Activated CD4-positive, alpha-beta T cell treated with anti-CD3 and anti-CD28 coated beads for 4 hours (primary cell): ENCODE results near the gene TXNDC11.
"Not testable (repeated sequence)": the region's sequence is repeated elsewhere in the genome, so short reads cannot be mapped to it uniquely, and the experiment has no call there.

Experiments
- DNase-seq, 2 donors: peaks; one replicate each; pipeline ENCODE4 v3.0.0-alpha.2; 2020

Gene TXNDC11, protein sequence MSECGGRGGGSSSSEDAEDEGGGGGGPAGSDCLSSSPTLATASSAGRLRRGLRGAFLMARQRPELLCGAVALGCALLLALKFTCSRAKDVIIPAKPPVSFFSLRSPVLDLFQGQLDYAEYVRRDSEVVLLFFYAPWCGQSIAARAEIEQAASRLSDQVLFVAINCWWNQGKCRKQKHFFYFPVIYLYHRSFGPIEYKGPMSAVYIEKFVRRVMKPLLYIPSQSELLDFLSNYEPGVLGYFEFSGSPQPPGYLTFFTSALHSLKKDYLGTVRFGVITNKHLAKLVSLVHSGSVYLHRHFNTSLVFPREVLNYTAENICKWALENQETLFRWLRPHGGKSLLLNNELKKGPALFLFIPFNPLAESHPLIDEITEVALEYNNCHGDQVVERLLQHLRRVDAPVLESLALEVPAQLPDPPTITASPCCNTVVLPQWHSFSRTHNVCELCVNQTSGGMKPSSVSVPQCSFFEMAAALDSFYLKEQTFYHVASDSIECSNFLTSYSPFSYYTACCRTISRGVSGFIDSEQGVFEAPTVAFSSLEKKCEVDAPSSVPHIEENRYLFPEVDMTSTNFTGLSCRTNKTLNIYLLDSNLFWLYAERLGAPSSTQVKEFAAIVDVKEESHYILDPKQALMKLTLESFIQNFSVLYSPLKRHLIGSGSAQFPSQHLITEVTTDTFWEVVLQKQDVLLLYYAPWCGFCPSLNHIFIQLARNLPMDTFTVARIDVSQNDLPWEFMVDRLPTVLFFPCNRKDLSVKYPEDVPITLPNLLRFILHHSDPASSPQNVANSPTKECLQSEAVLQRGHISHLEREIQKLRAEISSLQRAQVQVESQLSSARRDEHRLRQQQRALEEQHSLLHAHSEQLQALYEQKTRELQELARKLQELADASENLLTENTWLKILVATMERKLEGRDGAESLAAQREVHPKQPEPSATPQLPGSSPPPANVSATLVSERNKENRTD

DNA sequence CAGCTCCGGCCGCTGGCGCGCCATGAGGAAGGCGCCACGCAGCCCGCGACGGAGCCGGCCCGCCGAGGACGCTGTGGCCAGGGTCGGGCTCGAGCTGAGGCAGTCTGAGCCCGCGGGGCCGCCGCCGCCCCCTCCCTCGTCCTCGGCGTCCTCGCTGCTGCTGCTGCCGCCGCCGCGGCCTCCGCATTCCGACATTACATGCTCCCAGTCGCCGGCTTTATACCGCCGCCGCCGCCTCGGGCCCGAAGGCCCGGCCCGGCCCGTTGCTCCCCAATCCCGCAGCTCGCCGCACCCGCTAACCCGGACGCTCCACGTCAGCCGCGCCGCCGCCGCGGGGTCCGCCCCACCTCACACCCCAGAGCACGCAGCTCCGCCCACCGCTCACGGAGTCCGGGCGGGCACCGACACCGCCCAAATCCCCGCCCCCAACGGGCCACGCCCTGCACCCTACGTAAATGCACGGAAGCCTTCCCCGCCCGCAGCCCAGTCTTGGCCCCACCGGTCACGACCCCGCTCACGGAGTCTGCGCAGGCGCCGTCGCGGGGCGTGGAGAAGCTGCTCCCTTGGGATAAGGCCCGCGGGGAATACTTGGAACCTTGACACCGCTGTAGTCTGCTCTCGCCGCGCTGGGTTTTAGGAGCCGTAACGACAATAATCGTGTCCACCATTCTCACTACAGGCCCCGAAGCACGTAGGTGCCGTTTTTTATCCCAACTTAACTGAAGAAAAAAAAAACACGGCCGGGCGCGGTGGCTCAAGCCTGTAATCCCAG lies at the start of gene TXNDC11:
TSS of gene TXNDC11 (minus strand) at position 322 of the 772 bp plus-strand sequence. CDS start at position 195, 127 bp downstream.
- DNase-seq, result peak; percentile 98 to 99

DNA sequence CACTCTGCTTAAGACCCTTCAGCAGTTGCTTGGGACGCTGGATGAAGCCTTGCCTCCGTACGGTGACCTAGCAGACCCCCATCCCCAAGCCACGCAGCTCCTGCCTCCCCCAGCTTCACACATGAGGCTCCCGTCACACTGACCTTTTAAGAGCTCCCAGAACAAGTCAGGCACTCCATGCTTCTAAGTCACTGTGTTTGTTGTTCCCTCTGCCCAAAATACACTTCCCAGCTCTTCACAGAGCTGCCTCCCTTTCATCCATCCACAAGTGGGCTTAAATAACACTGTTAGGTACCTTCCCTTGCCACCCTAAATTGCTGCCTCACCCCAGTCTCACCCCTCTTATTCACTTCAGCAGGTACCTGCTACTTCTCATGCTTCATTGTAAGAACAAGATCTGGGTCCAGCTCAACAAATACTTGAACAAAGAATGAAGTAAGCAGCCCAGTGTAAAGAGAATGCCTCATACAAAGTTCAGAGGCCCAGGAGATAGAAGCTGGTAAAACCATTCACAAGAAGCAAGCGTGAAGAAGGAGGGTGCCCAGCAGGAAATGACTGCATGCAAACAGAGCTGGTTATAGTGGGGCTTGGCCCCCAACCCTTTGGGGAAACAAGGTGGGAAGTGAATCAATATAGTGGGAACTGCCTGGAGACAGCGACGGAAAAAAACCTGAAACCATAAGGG lies 48.6 kb upstream of the TXNDC11 start:
- no peak for DNase-seq

DNA sequence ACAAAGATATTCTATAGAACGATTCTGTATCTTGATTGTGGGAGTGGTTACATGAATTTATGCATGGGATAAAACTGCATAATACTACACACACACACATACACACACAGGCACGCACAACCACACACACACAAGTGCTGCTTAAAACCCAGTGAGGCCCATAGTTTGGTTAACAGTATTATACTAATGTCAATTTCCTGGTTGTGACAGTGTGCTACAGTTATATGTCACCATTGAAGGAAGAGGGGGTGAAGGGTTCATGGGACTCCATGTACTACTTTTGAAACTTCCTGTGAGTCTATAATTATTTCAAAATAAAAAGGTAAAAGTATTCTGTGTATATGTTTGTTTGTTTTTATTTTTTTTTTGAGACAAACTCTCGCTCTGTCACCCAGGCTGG lies 46.3 kb upstream of the TXNDC11 start:
- no peak for DNase-seq

DNA sequence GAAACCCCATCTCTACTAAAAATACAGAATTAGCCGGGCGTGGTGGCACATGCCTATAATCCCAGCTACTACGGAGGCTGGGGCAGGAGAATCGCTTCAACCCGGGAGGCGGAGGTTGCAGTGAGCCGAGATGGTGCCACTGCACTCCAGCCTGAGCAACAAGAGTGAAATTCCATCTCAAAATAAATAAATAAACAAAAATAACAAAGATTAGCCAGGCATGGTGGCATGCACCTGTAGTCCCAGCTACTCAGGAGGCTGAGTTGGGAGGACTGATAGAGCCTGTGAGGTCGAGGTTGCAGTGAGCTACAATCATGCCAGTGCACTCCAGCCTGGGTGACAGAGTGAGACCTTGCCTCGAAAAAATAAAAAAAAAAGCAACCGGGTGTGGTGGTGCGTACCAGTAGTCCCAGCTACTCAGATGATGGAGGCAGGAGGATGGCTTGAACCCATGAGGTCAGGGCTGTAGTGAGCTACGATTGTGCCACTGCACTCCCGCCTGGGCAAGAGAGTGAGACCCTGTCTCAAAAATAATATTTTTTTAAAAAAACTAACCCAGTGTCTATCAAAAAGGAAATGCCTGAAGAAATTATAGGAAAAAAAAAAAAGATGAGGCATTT lies 42.4 kb upstream of the TXNDC11 start:
- DNase-seq, result not testable (repeated sequence)

DNA sequence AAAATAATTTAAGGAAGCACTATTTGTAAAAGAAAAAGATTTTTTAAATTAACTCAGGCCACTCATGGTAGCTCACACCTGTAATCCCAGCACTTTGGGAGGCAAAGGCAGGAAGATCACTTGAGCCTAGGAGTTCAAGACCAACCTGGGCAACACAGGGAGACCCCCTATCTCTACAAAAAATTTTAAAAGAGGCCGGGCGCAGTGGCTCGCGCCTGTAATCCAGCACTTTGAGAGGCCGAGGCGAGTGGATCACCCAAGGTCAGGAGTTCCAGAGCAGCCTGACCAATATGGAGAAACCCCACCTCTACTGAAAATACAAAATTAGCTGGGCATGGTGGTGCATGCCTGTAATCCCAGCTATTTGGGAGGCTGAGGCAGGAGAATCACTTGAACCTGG lies 41.7 kb upstream of the TXNDC11 start:
- not testable (repeated sequence) for DNase-seq

DNA sequence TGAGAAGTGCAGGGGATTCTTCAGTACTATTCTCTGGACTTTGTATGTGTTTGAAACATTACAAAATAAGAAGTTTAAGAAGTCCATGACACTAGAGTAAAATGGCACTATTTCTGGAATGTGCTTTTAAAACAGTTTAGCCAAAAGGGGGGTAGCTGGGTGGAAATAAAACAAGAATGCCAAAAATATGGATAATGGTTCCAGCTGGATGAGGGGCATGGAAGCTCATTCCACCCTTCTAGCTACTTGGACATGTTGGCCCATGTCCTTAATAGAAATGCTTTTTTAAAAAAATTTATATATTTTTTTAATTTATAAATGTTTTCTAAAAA lies 41.3 kb upstream of the TXNDC11 start:
- DNase-seq, result no peak

DNA sequence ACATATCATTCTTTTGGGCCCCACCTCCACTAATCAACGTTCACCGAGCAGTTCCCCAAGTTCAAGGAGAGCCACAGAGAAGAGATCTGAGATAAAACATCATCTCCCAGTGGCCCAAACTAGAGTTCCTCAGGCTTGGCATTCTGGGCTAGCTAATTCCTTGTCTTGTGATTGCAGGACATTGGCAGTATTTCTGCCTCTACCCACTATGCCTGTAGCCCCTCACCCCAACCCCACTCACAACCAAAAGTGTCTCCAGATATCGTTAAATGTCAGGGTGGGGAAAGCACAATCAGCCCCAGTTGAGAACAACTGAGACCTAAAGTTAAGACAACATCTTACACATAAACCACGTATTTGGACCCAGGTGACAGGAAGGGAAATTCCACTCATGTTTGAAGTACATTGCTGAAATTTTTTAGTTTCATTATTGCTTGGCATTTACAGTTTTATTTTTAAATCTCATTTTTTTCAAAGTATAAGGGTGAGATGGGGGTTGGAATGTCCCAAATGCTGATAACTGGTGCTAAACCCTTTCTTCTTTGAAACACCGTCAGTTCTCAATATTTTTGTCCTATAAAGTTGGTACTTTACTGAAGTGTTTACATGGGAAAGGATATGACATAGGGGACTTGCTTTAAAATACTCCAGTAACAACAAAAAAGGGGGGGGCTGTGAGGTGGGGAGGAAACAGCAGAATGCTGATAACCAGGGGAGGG lies 40.8 kb upstream of the TXNDC11 start:
- peak; percentile 45 to 51 for DNase-seq

DNA sequence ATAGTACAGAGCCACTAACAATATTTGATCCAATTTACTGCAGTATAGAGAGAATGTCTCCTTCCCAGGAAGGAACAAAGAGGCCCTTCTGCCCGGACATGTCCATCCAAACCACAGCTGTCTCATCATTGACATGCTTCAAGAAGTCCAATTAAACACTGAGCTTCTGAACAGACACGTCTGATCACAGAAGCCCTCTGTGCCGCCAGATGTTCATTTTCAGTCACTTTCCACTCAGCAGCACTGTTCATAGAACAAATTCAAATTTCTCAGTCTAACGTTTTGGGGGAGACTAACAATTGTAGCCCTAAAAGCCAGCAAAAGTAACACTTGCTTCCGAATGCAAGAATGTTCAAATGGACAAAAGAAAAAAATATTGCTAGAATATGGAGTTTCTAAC lies 39.1 kb upstream of the TXNDC11 start:
- no peak for DNase-seq

DNA sequence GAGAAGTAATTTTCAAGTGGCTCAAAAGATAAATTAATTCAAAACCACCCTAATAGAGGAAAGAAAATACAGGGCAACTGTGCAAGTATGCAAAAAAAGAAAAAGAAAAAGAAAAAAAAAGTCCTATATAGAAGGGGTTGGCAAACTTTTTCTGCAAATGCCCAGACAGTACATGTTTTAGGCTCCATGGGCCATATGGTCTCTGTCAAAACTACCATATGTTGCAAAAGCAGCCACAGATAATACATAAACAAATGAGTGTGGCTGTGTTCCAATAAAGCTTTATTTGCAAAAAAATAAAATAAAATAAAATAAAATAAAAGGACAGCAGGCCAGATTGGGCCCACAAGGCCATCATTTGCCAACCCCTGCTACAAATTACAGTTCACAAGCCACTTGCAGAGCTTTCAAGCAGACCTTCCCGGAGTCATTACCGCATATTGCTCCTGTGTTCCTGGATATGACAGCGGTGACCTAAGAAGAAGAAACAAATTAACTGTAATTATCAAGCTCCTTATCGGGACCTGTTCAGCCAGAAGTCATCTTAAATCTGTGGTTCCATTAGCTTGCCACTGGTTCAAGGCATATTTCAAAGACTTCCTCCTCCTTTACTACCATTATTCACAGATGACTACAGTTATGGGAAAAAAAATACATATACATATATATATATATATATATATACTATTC lies 38.5 kb upstream of the TXNDC11 start:
- DNase-seq, result no peak

DNA sequence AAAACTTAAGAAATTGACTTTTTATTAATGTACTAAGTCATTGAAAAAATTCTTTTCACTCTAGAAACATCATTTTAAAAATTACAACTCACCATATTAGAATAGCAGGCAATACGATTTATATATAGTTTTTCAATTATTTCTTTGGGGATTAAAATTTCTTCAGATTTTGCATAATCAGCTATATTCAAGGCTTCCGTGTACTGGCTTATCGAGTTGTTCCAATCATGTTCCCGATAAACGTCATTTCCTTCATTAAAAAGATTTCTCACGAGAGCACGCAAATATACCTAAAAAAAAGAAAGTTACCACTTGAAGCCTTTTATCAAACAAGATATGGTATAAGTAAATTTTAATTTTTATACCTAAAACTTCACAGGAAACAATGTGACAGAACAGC lies 36.4 kb upstream of the TXNDC11 start:
- DNase-seq, result no peak

DNA sequence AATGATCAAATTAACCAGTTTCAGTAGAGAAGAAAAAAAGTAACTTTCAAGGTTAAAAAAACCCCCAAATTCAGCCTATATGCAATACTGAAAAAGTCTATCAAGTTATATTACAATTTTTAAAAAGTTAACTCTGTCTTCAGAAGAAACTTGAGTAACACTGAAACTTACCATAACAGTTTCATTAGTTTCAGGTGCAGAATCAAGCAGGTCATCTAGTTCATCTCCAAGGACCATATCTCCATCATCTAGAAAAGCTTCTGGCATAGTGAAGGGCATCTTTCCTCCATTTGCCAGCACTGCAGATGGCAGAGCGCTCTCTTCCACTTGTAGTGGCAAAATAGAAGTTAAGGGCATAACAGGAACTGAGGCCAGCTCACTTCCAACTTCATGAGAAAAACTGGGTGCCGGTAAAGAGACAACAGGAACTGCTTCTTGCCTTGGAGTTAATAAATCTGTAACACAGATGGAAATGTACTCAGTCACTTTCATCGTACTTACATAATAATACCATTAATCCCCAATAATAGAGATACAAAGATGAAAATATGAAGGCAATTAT lies 31.5 kb upstream of the TXNDC11 start:
- no peak for DNase-seq

DNA sequence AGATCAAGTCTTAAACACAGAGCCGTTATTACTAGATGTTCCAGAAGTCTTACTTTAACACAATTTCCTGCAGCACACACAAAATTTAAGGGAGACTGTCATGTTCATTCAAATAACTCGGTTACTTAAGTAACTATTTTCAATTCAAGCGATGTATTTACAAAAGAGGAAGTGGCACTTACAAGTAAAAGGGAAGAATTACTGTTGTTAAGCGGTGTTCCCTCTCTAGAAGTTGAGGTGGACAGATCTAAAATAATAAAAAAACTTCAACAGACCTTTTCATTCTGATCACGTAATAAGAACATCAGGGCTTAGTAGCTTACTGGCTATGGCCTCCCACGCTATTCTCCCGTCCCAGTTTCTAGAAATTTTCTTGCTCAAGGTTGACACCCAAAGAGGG lies 26.2 kb upstream of the TXNDC11 start:
- no peak for DNase-seq

DNA sequence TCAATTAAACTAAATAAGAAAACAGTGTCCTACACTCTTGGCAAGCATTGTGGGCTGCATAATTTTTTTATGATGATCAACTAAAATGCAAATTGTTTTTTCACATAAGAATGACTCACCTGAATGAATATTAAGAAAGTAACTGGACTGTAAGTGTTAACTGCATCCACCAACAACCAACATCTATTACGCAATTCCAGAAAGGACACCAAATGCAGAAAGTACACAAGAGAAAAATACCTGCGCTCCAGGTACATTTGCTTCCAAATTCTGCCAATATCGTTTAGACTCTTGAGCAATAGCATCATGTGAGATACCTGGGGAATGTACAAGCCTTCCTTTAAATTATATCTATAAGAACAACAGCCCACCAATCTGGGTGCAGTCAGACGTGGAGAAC lies 19.8 kb upstream of the TXNDC11 start:
- no peak for DNase-seq

DNA sequence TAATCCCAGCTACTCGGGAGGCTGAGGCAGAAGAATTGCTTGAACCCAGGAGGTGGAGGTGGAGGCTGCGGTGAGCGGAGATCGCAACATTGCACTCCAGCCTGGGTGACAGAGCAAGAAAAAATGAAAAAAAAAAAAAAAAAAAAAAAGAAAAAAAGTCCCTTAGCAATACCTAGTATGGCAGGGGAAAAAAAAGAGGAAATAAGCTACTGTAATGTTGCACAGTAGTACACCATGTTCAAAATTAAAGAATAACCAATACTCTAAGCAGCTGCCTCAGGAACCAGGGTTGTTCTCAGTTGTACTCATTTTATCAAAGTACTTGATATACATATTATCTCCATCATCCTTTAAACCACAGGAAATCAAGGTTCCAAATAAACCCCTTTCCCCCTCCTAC lies 17.3 kb upstream of the TXNDC11 start:
- no peak for DNase-seq

DNA sequence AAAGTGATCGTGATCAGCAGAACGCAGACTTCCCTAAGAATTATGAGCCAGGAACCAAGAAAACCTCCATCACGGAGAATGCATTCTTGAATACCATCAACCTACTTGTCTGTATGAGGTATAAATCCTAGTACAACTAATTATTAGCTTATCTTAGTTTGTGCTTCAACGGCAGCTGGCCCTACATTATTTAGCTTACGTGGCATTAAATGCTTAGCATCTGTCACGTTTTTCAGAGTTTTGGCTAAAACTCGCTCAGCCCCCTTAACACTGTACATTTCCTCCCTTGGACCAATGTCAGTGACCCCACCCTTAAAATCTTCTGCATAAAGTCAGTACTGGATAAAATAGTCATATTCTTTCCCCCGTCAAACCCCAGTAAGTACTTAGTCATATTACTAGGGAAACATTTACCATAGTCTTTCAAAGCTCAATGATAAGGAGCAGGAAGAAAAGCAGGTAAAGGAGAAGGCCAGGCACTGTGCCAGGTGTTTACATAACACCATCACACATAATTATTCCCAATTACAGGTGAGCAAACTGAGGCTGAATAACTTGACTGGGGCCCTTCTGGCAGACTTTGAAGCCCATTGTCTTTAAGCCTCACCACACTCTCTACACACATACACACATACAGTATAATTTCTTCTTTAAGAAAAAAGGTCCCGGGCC lies 16.6 kb upstream of the TXNDC11 start:
- DNase-seq, result no peak

DNA sequence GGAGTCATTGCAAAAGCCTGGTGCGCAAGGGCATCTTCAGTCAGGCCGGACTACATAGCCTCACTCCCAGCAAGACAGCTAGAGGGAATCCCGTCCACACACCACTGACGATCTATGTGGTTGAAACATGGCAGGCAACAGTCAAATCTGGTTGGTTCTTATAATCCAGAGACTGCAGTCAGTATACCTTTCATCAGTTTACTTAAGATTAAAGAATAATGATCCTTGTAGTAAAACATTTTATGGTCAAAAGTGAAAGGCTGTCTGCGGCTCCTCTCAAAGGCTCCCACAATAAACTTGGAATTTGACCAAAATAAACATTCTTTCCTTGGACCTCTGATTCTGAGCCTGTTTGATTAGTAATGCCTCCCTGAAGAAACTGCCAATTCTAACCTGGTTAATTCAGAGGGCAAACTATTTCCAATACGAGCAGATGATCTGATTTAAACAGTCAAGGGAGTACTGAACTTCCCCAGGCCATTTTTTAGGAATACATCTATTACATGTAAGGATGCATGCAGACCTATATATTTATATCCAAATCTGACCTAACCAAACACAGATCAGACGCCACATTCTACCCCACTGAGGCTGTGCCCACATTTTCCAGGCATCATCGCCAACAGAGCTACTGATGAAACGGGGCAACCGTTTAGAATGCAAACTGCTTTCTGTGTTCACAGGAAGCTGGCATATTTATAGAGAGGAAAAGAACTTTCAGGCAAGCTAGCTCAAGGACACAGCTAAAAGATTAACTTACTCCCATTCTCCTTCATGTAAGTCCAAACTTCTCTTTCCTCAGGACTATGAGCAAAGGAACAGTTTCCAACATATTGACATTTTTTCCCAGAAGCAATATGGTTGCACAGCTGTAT lies 15.3 kb upstream of the TXNDC11 start:
- DNase-seq, result no peak

DNA sequence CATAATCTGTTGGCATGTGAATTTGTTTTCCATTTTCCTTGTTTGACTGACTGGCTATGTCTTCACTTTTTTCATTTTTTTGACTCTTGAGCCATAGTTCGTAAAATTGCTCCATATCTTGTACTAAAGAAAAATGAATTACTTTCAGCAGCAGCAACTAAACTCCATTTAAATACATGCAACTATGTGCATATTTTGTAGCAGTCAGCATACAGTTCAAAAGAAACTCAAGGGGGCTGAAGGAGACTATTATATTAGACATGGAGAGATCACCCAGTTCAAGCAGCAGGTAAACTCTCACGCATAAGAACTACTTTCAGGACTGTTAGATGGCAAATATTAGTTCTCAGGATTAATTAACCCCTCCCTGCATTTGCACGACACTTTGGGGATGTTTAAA lies 13.6 kb upstream of the TXNDC11 start:
- DNase-seq, result no peak

DNA sequence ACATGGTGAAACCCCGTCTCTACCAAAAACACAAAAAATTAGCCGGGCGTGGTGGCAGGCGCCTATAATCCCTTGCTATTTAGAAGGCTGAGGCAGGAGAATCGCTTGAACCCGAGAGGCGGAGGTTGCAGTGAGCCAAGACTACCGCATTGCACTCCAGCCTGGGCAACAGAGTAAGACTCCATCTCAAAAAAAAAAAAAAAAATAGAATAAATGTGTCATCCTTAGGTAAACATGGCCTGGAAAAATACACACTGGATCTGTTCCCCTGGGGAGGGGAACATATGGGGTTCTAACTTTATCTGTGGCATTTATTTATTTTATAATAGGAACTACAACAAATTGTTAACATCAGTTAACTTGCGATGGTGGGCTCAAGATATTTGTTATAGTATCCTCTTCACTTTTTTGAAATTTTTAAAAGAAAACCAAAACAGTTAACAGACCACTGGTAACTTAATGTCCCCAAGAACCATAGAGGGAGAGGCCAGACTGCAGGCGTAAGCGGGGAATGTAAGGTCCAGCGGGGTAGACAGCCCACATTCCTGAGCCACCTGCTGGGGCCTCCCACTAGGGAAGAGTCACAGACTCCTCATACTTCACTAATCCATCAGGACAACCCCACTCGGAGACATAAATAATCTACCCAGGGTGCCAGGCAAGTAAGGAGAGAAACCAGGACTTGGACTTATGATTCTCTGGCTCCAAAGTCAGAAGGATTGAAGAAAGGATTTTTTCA lies 12.5 kb upstream of the TXNDC11 start:
- DNase-seq, result no peak
